H1 (cell line): ENCODE measurements around the gene NAT9. TPM values are rescaled to one million over a fixed set of nuclear protein-coding genes. Genes with fewer than 3 reads are reported as not detected.

Experiments
- CEBPB ChIP-seq: IDR thresholded peaks from 2 replicates; pipeline ENCODE4 v1.6.1; 2012; ENCODE audit warnings: low read depth, low read length
- CTBP2 ChIP-seq: IDR thresholded peaks from 2 replicates; pipeline ENCODE4 v1.7.0; 2011; ENCODE audit warnings: borderline replicate concordance, mild to moderate bottlenecking, moderate library complexity, mixed read lengths, low read length; ENCODE audit not compliant: insufficient read depth, insufficient read length
- CTCF ChIP-seq, 3 experiments: IDR thresholded peaks; 1 replicate in 2 of 3; 2 replicates in 1 of 3; pipeline versions ENCODE4 v1.5.1 to v1.6.1; 2011; ENCODE audit warnings: low read length in 3 of 3, mild to moderate bottlenecking in 3 of 3, inconsistent platforms in 2 of 3, low read depth in 1 of 3, moderate library complexity in 1 of 3; ENCODE audit not compliant: insufficient read depth in 1 of 3; ENCODE audit errors: control extremely low read depth in 1 of 3
- JUND ChIP-seq: IDR thresholded peaks from 2 replicates; pipeline ENCODE4 v1.6.1; 2011; ENCODE audit warnings: mild to moderate bottlenecking, improper control_type of control experiment, low read length
- RBBP5 ChIP-seq: IDR thresholded peaks from 2 replicates; pipeline ENCODE4 v1.7.1; 2012; ENCODE audit warnings: low read depth, mild to moderate bottlenecking, inconsistent platforms, low read length, moderate library complexity, borderline replicate concordance
- polyA plus RNA-seq, 7 experiments: library from polyadenylated mRNA; depleted of rRNA in 3 of 7; stranded (reverse) in 5 of 7; unstranded in 2 of 7; fragments of >200 nt in 5 of 7; fragments of 200-250 nt in 2 of 7; gene quantifications; 1 replicate in 5 of 7; 2 replicates in 1 of 7; 4 replicates in 1 of 7; pipeline versions ENCODE4 v1.2.1 to v1.2.3, GENCODE V29; 2011 to 2013; ENCODE audit warnings: missing spikeins in 2 of 7, mixed read lengths in 2 of 7
- total RNA-seq: library from RNA; stranded (reverse); fragmentation: NEBNext Ultra II Directional; extraction: Animal tissue kit (Norgen Biotek cat#: 25700); gene quantifications from 2 replicates; pipeline ENCODE4 v1.2.1, GENCODE V29; 2021

Gene NAT9
- total and polyA plus RNA-seq, 2 of the 8 experiments (the other 6 are each of a cell fraction or from before 2014, with no cell fraction given): 32.3 to 42.7 TPM

DNA sequence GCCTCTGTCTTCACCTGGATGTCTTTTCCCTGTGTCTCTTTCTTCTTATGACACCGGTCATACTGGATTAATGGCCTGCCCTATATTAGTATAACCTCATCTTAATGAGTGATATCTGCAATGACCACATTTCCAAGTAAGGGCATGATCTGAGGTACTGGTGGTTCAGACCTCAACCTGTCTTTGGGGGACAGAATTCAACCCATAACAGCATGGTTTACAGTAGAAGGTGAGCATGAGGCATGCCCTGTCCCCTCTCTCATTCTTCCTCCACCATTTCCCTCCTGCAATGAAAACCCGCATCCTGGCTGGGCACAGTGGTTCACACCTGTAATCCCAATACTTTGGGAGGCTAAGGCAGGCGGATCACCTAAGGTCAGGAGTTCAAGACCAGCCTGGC, 41.9 kb downstream of the NAT9 start (continued):
- TF ChIP-seq JUND (no peak), CEBPB (no peak), RBBP5 (no peak), CTBP2 (no peak), CTCF (IDR thresholded peaks at IDR 0.05; ENCODE audit: control extremely low read depth in 1 of 3, insufficient read depth in 1 of 3, low read depth in 1 of 3, low read length in 3 of 3) (no peak)
